ENCODE data around the gene POLL.

- TF ChIP-seq RAD21 (IDR thresholded peaks at IDR 0.05; ENCODE audit: insufficient read depth, low read depth, low read length) (no peak), CTCF (IDR thresholded peaks at IDR 0.05 in 2 of 3, conservative IDR thresholded peaks at IDR 0.05 in 1 of 3; ENCODE audit: control insufficient read depth in 2 of 3, extremely low read depth in 1 of 3, insufficient read depth in 1 of 3, low read depth in 3 of 3, low read length in 3 of 3) (no peak), MAX (IDR thresholded peaks at IDR 0.05; ENCODE audit: low read depth, low read length) (no peak), MYC (IDR thresholded peaks at IDR 0.05; ENCODE audit: insufficient read depth, insufficient read length, insufficient replicate concordance, low read length, severe bottlenecking) (no peak), POLR2A (IDR thresholded peaks at IDR 0.05; ENCODE audit: low read depth, low read length) (no peak), EGR1 (IDR thresholded peaks at IDR 0.05; ENCODE audit: borderline replicate concordance in 1 of 2, low read depth in 2 of 2, low read length in 2 of 2) (no peak), ELK1 (IDR thresholded peaks at IDR 0.05; ENCODE audit: low read depth, low read length) (no peak), EZH2 (IDR thresholded peaks at IDR 0.05; ENCODE audit: borderline replicate concordance, control insufficient read depth, low read depth, low read length) (no peak), RFX5 (IDR thresholded peaks at IDR 0.05; ENCODE audit: low read depth, low read length) (no peak), MEF2A (IDR thresholded peaks at IDR 0.05; ENCODE audit: insufficient read depth, low read depth, low read length) (no peak), CREB1 (IDR thresholded peaks at IDR 0.05; ENCODE audit: low read depth) (no peak), CHD2 (IDR thresholded peaks at IDR 0.05; ENCODE audit: borderline replicate concordance, low read depth, low read length) (no peak)
These were observed 16.7 kb downstream of the POLL start for GRCh38 chr10:101571271-101571925.

Measured in GM12878 (cell line).